SK-N-MC (cell line): ENCODE data around the gene TINCR.

ENCODE experiments used
- EZH2 ChIP-seq: fragments of 200-600 bp; sonication (generic); IDR thresholded peaks from one replicate; pipeline ENCODE4 v1.6.1; 2017; ENCODE audit warnings: antibody characterized with exemption
- FOXP2 ChIP-seq: optimal IDR thresholded peaks from 2 replicates; pipeline ENCODE3; 2011; ENCODE audit warnings: mild to moderate bottlenecking, moderate library complexity; ENCODE audit not compliant: insufficient read depth; ENCODE audit errors: extremely low read length, control extremely low read depth
- POLR2AphosphoS5 ChIP-seq: IDR thresholded peaks from 2 replicates; pipeline ENCODE4 v1.6.1; 2012; ENCODE audit warnings: mild to moderate bottlenecking, low read depth, low read length, borderline replicate concordance

GRCh38 chr19:5580161-5580571 is 12.4 kb upstream of the TINCR start:
- no peak for TF ChIP-seq POLR2AphosphoS5
- TF ChIP-seq EZH2, result no peak
- TF ChIP-seq FOXP2, result no peak
